GM12864 (cell line): ENCODE measurements around the gene CLASRP.
"Not testable (repeated sequence)": the region's sequence is repeated elsewhere in the genome, so short reads cannot be mapped to it uniquely, and the experiment has no call there.

Experiments used
- DNase-seq: peaks from one replicate; pipeline ENCODE4 v3.0.0-alpha.2; 2011; ENCODE audit warnings: low read depth
- H3K4me3 ChIP-seq: 2 replicates; pipeline ENCODE4 v1.5.1; 2011; ENCODE audit warnings: mild to moderate bottlenecking, low read depth, low read length, control low read depth
- CTCF ChIP-seq: IDR thresholded peaks from 2 replicates; pipeline ENCODE4 v1.5.1; 2011; ENCODE audit warnings: low read depth, mild to moderate bottlenecking, moderate library complexity, low read length, control low read depth, inconsistent platforms; ENCODE audit errors: missing control alignments

Gene CLASRP

GRCh38 chr19:45115809-45116615 is 77.2 kb downstream of the CLASRP start:
- no peak for DNase-seq
- no peak for TF ChIP-seq CTCF
- H3K4me3 ChIP-seq: no peak overlapping the region

- peak; percentile 73 for DNase-seq
- no peak for TF ChIP-seq CTCF
These were observed 78.3 kb downstream of the CLASRP start for GRCh38 chr19:45117167-45117594.

GRCh38 chr19:45117671-45118070 is 78.8 kb downstream of the CLASRP start:
- TF ChIP-seq CTCF: no peak
- DNase-seq: no peak
- H3K4me3 ChIP-seq: no peak overlapping the region

More at GRCh38 chr19:45117167-45117594, 78.3 kb downstream of the CLASRP start:
- H3K4me3 ChIP-seq: no peak overlapping the region

- no peak for TF ChIP-seq CTCF
- no peak for DNase-seq
- H3K4me3 ChIP-seq: peak overlapping the region; percentile 1; the same call in 1 of the 2 replicates
These were observed 79.3 kb downstream of the CLASRP start for GRCh38 chr19:45118106-45118505.

- DNase-seq: not testable (repeated sequence)
- peak overlapping the region; percentile 1; the same call in 1 of the 2 replicates for H3K4me3 ChIP-seq
These were observed 79.9 kb downstream of the CLASRP start for GRCh38 chr19:45118591-45119355.

GRCh38 chr19:45119582-45119981 is 80.7 kb downstream of the CLASRP start:
- H3K4me3 ChIP-seq: no peak overlapping the region
- no peak for TF ChIP-seq CTCF
- no peak for DNase-seq
